WTC11 (cell line): ENCODE measurements around the gene PLPPR5.

Source experiments
- CBFB ChIP-seq: sonication (generic); formaldehyde crosslinking; IDR thresholded peaks from 2 replicates; pipeline ENCODE4 v1.8.1; 2022; ENCODE audit warnings: mild to moderate bottlenecking, low read depth, missing genetic modification reagents
- E2F5 ChIP-seq: sonication (generic); formaldehyde crosslinking; IDR thresholded peaks from 2 replicates; pipeline ENCODE4 v1.8.1; 2022; ENCODE audit warnings: mild to moderate bottlenecking, moderate library complexity, missing genetic modification reagents
- EMX1 ChIP-seq: fragments of 250-450 bp; sonication (Bioruptor Pico); IDR thresholded peaks from 2 replicates; pipeline ENCODE4 v1.8.0; 2021; ENCODE audit warnings: mild to moderate bottlenecking
- HMGA2 ChIP-seq: fragments of 250-450 bp; sonication (Bioruptor Pico); IDR thresholded peaks from 2 replicates; pipeline ENCODE4 v1.4.0; 2021; ENCODE audit warnings: mild to moderate bottlenecking, moderate library complexity
- NR1H2 ChIP-seq: sonication (generic); formaldehyde crosslinking; IDR thresholded peaks from 2 replicates; pipeline ENCODE4 v1.9.0; 2021; ENCODE audit warnings: mild to moderate bottlenecking, moderate library complexity, missing genetic modification reagents
- SMAD3 ChIP-seq: sonication (generic); formaldehyde crosslinking; IDR thresholded peaks from 2 replicates; pipeline ENCODE4 v1.8.0; 2022; ENCODE audit warnings: missing genetic modification reagents, mild to moderate bottlenecking, borderline replicate concordance
- ZNF263 ChIP-seq: sonication (generic); formaldehyde crosslinking; IDR thresholded peaks from 2 replicates; pipeline ENCODE4 v1.8.1; 2022; ENCODE audit warnings: low read depth, mild to moderate bottlenecking, moderate library complexity, missing genetic modification reagents
- ZNF425 ChIP-seq: fragments of 250-450 bp; sonication (Bioruptor Pico); conservative IDR thresholded peaks from 2 replicates; pipeline ENCODE4 v1.9.0; 2021; ENCODE audit warnings: mild to moderate bottlenecking
- TF ChIP-seq, protein P1 (sequence below): fragments of 200-600 bp; IDR thresholded peaks from 2 replicates; pipeline ENCODE4 v1.8.0; 2022; ENCODE audit warnings: antibody characterized with exemption
- TF ChIP-seq, protein P2 (sequence below): sonication (generic); formaldehyde crosslinking; IDR thresholded peaks from 2 replicates; pipeline ENCODE4 v1.8.1; 2023; ENCODE audit warnings: mild to moderate bottlenecking, missing genetic modification reagents

GRCh38 chr1:98963064-98963758, 41.5 kb downstream of the PLPPR5 start:
- TF ChIP-seq, protein P1, sequence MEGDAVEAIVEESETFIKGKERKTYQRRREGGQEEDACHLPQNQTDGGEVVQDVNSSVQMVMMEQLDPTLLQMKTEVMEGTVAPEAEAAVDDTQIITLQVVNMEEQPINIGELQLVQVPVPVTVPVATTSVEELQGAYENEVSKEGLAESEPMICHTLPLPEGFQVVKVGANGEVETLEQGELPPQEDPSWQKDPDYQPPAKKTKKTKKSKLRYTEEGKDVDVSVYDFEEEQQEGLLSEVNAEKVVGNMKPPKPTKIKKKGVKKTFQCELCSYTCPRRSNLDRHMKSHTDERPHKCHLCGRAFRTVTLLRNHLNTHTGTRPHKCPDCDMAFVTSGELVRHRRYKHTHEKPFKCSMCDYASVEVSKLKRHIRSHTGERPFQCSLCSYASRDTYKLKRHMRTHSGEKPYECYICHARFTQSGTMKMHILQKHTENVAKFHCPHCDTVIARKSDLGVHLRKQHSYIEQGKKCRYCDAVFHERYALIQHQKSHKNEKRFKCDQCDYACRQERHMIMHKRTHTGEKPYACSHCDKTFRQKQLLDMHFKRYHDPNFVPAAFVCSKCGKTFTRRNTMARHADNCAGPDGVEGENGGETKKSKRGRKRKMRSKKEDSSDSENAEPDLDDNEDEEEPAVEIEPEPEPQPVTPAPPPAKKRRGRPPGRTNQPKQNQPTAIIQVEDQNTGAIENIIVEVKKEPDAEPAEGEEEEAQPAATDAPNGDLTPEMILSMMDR: no peak
- TF ChIP-seq HMGA2 (CRISPR knock-in tag) (no peak), ZNF263 (CRISPR knock-in tag) (no peak), EMX1 (CRISPR knock-in tag) (no peak), CBFB (no peak), NR1H2 (no peak), SMAD3 (CRISPR knock-in tag) (no peak), E2F5 (CRISPR knock-in tag) (no peak), ZNF425 (CRISPR knock-in tag) (no peak)
- TF ChIP-seq, protein P2, sequence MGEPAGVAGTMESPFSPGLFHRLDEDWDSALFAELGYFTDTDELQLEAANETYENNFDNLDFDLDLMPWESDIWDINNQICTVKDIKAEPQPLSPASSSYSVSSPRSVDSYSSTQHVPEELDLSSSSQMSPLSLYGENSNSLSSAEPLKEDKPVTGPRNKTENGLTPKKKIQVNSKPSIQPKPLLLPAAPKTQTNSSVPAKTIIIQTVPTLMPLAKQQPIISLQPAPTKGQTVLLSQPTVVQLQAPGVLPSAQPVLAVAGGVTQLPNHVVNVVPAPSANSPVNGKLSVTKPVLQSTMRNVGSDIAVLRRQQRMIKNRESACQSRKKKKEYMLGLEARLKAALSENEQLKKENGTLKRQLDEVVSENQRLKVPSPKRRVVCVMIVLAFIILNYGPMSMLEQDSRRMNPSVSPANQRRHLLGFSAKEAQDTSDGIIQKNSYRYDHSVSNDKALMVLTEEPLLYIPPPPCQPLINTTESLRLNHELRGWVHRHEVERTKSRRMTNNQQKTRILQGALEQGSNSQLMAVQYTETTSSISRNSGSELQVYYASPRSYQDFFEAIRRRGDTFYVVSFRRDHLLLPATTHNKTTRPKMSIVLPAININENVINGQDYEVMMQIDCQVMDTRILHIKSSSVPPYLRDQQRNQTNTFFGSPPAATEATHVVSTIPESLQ (CRISPR knock-in tag): no peak
